ENCODE measurements around the gene PTPRD.

DNA sequence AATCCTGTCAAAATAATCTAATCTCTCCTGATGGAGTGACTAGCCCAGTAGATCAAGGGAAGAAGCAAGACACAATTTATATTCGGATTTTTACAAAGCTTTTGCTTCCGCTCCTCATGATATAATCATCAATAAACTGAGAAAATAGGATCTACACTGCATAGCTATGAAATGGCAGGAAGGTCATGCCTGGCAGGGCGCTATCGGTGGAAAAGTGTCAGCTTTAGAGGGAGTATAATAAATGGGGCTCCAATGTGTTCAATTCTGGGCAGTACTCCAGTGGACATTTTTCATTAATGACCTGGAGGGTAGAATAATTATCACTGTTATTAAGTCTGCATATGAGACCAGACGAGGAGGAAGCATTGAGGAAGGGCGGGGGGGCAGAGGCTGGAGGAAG lies 1799.9 kb downstream of the PTPRD start:
- TF ChIP-seq, protein P1, sequence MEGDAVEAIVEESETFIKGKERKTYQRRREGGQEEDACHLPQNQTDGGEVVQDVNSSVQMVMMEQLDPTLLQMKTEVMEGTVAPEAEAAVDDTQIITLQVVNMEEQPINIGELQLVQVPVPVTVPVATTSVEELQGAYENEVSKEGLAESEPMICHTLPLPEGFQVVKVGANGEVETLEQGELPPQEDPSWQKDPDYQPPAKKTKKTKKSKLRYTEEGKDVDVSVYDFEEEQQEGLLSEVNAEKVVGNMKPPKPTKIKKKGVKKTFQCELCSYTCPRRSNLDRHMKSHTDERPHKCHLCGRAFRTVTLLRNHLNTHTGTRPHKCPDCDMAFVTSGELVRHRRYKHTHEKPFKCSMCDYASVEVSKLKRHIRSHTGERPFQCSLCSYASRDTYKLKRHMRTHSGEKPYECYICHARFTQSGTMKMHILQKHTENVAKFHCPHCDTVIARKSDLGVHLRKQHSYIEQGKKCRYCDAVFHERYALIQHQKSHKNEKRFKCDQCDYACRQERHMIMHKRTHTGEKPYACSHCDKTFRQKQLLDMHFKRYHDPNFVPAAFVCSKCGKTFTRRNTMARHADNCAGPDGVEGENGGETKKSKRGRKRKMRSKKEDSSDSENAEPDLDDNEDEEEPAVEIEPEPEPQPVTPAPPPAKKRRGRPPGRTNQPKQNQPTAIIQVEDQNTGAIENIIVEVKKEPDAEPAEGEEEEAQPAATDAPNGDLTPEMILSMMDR (IDR thresholded peaks at IDR 0.05), result no peak
- TF ChIP-seq POLR2A (IDR thresholded peaks at IDR 0.05), result no peak

Data from Peyer's patch (tissue), 4 donors.